ENCODE results near the gene RPE65. TPM values are rescaled to one million over a fixed set of nuclear protein-coding genes. Genes with fewer than 3 reads are reported as not detected.

The RPE65 gene
- total RNA-seq, 5 donors from 2014 or later (not counting 1 experiment from before 2014, with no cell fraction given) = not detected

DNA sequence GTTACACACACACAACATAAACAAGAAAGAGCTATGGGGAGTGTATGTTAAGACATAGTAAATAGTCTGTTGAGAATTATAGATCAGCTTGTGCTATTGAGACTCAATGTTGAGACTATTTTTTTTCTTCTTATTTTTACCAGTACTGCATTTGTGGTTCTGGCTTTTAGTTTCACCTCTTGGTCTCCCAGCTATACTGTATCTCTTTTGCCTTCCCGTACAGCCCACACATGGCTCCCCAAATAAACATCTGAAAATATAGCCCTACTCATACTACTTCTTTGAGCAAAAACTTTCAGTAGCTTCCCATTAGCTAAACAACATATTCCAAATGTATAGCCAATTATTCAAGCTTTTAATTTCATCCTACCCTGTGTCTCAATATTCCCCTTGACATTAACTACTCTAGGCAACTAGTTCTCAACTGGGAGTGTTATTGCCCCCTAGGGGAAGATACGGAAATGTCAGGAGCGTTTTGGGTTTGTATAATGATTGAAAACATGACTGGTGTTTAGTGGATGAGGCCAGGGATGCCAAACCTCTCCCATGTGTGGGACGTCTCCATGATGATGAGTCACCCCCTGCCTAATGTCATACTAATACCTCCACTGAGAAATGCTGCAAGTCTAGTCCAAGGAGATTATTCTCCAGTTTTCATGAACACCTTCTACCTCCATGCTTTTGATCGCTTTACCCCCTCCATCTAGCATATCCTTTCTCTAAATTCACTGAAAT is 6.8 kb downstream of the RPE65 start:
- no peaks in the 10 kb centered on the region for H3K27me3 ChIP-seq (replicated peaks in 1 of 2; ENCODE audit: control insufficient read depth in 2 of 2, extremely low read depth in 1 of 2, insufficient read depth in 2 of 2, low read length in 1 of 2)
- H3K4me3 Mint-ChIP-seq = no peak overlapping the region
- ATAC-seq (replicated peaks in 1 of 4) (no peak), DNase-seq (no peak)
- peaks cover 3 to 5% of the 10 kb centered on the region in 2 donors for H3K27me3 Mint-ChIP-seq
- H3K27ac Mint-ChIP-seq = no peak overlapping the region
- H3K4me3 ChIP-seq (ENCODE audit: control insufficient read depth in 1 of 2, extremely low read depth in 1 of 2, low read length in 1 of 2) = no peak overlapping the region
- no peaks in the 10 kb centered on the region for H3K4me1 ChIP-seq (ENCODE audit: control insufficient read depth in 1 of 2, extremely low read depth in 1 of 2, insufficient read depth in 2 of 2, low read length in 2 of 2)
- POLR2A ChIA-PET = no interaction called here
- no peaks in the 10 kb centered on the region for H3K4me1 Mint-ChIP-seq
- no peaks in the 10 kb centered on the region for H3K9me3 ChIP-seq
- 61% methylated on average over 3 of the region's 5 CpGs for WGBS (ENCODE audit: insufficient coverage)
- CTCF ChIA-PET = interaction anchor here (0.6 kb wide), 2 partner anchors 9 to 1294 kb away, joined by 3 to 5 read pairs; no protein-coding TSS in a partner anchor
- H3K36me3 ChIP-seq (ENCODE audit: control insufficient read depth in 2 of 2, extremely low read depth in 1 of 2, insufficient read depth in 1 of 2, low read length in 1 of 2) = no peaks in the 10 kb centered on the region
- no peak overlapping the region for H3K27ac ChIP-seq (ENCODE audit: low read length)
- no peaks in the 10 kb centered on the region for H3K9me3 Mint-ChIP-seq
- H3K36me3 Mint-ChIP-seq = no peaks in the 10 kb centered on the region

DNA sequence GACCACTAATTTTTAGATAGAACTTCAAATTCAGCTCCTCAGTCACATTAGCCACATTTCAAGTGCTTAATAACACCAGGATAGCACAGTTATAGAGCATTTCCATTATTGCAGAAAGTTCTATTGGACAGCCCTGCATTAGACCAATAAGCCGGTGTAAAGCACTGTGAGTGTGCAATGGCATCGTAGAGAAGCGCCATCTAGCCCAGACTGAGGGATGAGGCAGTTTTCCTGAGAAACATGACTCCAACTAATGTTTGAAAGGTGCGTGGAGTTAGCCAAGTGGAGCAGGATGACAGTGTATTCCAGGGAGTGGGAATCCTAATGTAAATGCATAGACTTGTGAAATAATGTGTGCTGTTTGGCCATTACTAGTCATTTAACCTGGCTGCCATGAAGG is 7.7 kb downstream of the RPE65 start:
- ATAC-seq (replicated peaks in 1 of 4) (no peak), DNase-seq (no peak)
- H3K36me3 ChIP-seq (ENCODE audit: control insufficient read depth in 2 of 2, extremely low read depth in 1 of 2, insufficient read depth in 1 of 2, low read length in 1 of 2) = no peaks in the 10 kb centered on the region
- H3K27ac ChIP-seq (ENCODE audit: low read length) = no peak overlapping the region
- H3K27me3 ChIP-seq (replicated peaks in 1 of 2; ENCODE audit: control insufficient read depth in 2 of 2, extremely low read depth in 1 of 2, insufficient read depth in 2 of 2, low read length in 1 of 2) = no peaks in the 10 kb centered on the region
- H3K4me3 ChIP-seq (ENCODE audit: control insufficient read depth in 1 of 2, extremely low read depth in 1 of 2, low read length in 1 of 2) = no peak overlapping the region
- Mint-ChIP-seq H3K4me3 (no peak overlapping the region), H3K27me3 (peaks cover 3 to 5% of the 10 kb centered on the region in 2 donors), H3K27ac (no peak overlapping the region), H3K4me1 (no peaks in the 10 kb centered on the region), H3K36me3 (no peaks in the 10 kb centered on the region), H3K9me3 (peaks cover 0 to 3% (median 0%) of the 10 kb centered on the region in 3 donors)
- H3K4me1 ChIP-seq (ENCODE audit: control insufficient read depth in 1 of 2, extremely low read depth in 1 of 2, insufficient read depth in 2 of 2, low read length in 2 of 2) = no peaks in the 10 kb centered on the region
- no peaks in the 10 kb centered on the region for H3K9me3 ChIP-seq
- WGBS (ENCODE audit: insufficient coverage) = 92% methylated on average over 4 of the region's 4 CpGs
- ChIA-PET POLR2A (no interaction called here), CTCF (interaction anchor here in 1 of 2 donors (0.6 kb wide), 1 partner anchor 8 kb away, joined by 5 read pairs; no protein-coding TSS in a partner anchor)

DNA sequence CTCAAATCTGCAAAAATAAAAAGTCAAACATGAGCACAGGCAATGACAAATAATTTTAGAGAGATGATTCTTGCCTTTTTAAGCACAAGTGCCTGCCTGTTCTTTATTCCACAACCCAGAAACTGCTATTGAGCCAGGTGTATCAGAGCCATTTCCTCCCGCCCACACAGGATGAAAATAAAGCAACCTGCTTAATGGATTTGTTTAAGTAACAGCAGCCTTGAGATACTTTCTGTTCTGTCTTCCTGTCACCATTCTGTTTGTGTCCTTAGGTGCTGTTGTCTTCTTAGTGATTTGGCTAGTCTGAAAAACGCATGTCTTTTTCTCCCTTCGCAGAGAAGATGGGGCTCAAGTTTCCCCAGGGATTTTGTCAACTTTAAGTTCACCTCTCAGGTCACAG is 11.4 kb downstream of the RPE65 start:
- no peak overlapping the region for H3K4me3 ChIP-seq (ENCODE audit: control insufficient read depth in 1 of 2, extremely low read depth in 1 of 2, low read length in 1 of 2)
- peaks cover 0 to 3% (median 0%) of the 10 kb centered on the region in 3 donors for H3K9me3 Mint-ChIP-seq
- DNase-seq (no peak), ATAC-seq (replicated peaks in 1 of 4) (no peak)
- H3K36me3 Mint-ChIP-seq = no peaks in the 10 kb centered on the region
- ChIA-PET CTCF (no interaction called here), POLR2A (no interaction called here)
- no peaks in the 10 kb centered on the region for H3K4me1 Mint-ChIP-seq
- 100% methylated on average over 1 of the region's 3 CpGs for WGBS (ENCODE audit: insufficient coverage)
- H3K27ac Mint-ChIP-seq = no peak overlapping the region
- no peak overlapping the region for H3K4me3 Mint-ChIP-seq
- no peaks in the 10 kb centered on the region for H3K9me3 ChIP-seq
- peaks cover 0 to 4% of the 10 kb centered on the region in 2 donors for H3K27me3 Mint-ChIP-seq
- H3K27ac ChIP-seq (ENCODE audit: low read length) = no peak overlapping the region
- H3K36me3 ChIP-seq (ENCODE audit: control insufficient read depth in 2 of 2, extremely low read depth in 1 of 2, insufficient read depth in 1 of 2, low read length in 1 of 2) = no peaks in the 10 kb centered on the region
- no peaks in the 10 kb centered on the region for H3K4me1 ChIP-seq (ENCODE audit: control insufficient read depth in 1 of 2, extremely low read depth in 1 of 2, insufficient read depth in 2 of 2, low read length in 2 of 2)
- no peaks in the 10 kb centered on the region for H3K27me3 ChIP-seq (replicated peaks in 1 of 2; ENCODE audit: control insufficient read depth in 2 of 2, extremely low read depth in 1 of 2, insufficient read depth in 2 of 2, low read length in 1 of 2)

DNA sequence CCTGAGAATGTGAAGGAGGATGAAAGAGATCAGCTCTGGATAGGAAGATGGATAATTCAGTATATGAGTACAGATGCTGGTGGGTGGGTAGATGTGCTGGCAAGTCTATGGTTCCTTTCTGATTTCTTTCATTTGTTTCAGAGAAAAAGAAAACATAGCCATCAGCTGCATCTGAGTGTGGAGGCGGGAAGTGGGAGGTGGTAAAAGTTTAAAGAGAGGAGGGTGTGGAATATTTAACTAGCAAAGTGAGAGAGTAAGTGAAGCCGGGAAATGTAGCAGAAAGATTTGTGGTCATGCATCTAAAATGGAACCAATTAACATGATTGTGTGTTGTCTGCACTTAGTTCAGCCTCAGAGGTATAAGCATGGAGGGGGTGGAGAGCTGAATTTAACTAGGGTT is 16.4 kb downstream of the RPE65 start:
- Mint-ChIP-seq H3K27ac (no peak overlapping the region), H3K4me3 (no peak overlapping the region), H3K4me1 (no peaks in the 10 kb centered on the region), H3K9me3 (peaks cover 0 to 3% (median 0%) of the 10 kb centered on the region in 3 donors), H3K36me3 (no peaks in the 10 kb centered on the region), H3K27me3 (peaks cover 0 to 3% of the 10 kb centered on the region in 2 donors)
- 80% methylated on average over 2 of the region's 2 CpGs for WGBS (ENCODE audit: insufficient coverage)
- Histone ChIP-seq H3K27ac (ENCODE audit: low read length) (no peak overlapping the region), H3K4me3 (ENCODE audit: control insufficient read depth in 1 of 2, extremely low read depth in 1 of 2, low read length in 1 of 2) (no peak overlapping the region), H3K36me3 (ENCODE audit: control insufficient read depth in 2 of 2, extremely low read depth in 1 of 2, insufficient read depth in 1 of 2, low read length in 1 of 2) (no peaks in the 10 kb centered on the region), H3K9me3 (no peaks in the 10 kb centered on the region), H3K27me3 (replicated peaks in 1 of 2; ENCODE audit: control insufficient read depth in 2 of 2, extremely low read depth in 1 of 2, insufficient read depth in 2 of 2, low read length in 1 of 2) (peaks cover 0 to 2% of the 10 kb centered on the region in 2 experiments), H3K4me1 (ENCODE audit: control insufficient read depth in 1 of 2, extremely low read depth in 1 of 2, insufficient read depth in 2 of 2, low read length in 2 of 2) (no peaks in the 10 kb centered on the region)
- ChIA-PET POLR2A (no interaction called here), CTCF (interaction anchor here in 1 of 2 donors (0.7 kb wide), 1 partner anchor 9 kb away, joined by 5 read pairs; no protein-coding TSS in a partner anchor)
- no peak for ATAC-seq (replicated peaks in 1 of 4)
- no peak for DNase-seq

DNA sequence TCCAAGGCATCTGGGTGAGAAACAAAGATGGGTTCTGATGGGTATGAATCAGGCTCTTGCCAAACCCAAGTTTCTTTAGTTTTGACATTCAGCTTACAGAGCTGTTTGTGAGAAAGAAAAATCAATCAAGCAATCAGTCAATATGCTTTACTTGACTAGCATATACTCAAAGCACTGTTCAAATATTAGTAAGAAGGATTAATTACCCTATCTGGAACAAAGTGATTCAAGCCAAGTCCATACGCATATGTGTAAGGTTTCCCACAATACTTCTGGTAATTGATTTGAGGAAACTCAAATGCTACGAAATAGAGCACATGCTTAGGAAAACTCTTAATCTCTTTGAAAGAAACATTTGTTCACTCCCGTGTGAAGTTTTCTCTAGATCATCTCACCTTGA is 18.7 kb downstream of the RPE65 start:
- Histone ChIP-seq H3K27ac (ENCODE audit: low read length) (no peak overlapping the region), H3K4me1 (ENCODE audit: control insufficient read depth in 1 of 2, extremely low read depth in 1 of 2, insufficient read depth in 2 of 2, low read length in 2 of 2) (no peaks in the 10 kb centered on the region), H3K9me3 (no peaks in the 10 kb centered on the region), H3K4me3 (ENCODE audit: control insufficient read depth in 1 of 2, extremely low read depth in 1 of 2, low read length in 1 of 2) (no peak overlapping the region), H3K36me3 (ENCODE audit: control insufficient read depth in 2 of 2, extremely low read depth in 1 of 2, insufficient read depth in 1 of 2, low read length in 1 of 2) (no peaks in the 10 kb centered on the region), H3K27me3 (replicated peaks in 1 of 2; ENCODE audit: control insufficient read depth in 2 of 2, extremely low read depth in 1 of 2, insufficient read depth in 2 of 2, low read length in 1 of 2) (peaks cover 0 to 2% of the 10 kb centered on the region in 2 experiments)
- Mint-ChIP-seq H3K27me3 (peaks cover 0 to 3% of the 10 kb centered on the region in 2 donors), H3K4me3 (no peak overlapping the region), H3K27ac (no peak overlapping the region), H3K36me3 (no peaks in the 10 kb centered on the region), H3K4me1 (no peaks in the 10 kb centered on the region), H3K9me3 (no peaks in the 10 kb centered on the region)
- ChIA-PET POLR2A (no interaction called here), CTCF (no interaction called here)
- DNase-seq (no peak), ATAC-seq (replicated peaks in 1 of 4) (no peak)
- WGBS (ENCODE audit: insufficient coverage) = no CpG with 5 or more reads among the region's 3 CpGs

DNA sequence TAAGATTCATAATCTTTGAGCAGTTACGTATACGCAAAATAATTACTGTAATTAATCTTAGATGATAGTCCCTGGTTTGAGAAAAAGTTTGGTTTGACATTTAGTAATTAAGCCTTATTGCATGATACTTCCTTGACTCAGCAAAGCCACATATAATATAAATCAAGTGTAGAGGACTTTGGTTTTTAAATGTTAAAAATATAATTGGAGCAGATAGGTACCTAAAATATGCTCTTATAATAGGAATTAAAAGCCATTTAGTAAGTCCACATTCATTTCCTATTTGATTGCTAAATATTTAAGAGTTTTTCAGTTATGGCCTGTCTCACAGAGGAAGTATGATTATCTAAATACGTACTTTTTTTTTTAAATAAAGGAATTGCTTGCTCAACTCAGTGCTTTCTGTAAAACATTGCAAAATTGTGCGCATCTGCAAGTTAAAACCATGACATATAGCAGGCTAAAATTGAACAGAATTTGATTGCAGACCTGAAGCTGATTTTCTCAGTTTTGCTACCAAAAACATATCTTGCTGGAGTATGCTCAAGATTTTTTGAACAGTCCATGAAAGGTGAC is 20.4 kb downstream of the RPE65 start:
- Histone ChIP-seq H3K27me3 (replicated peaks in 1 of 2; ENCODE audit: control insufficient read depth in 2 of 2, extremely low read depth in 1 of 2, insufficient read depth in 2 of 2, low read length in 1 of 2) (peaks cover 0 to 2% of the 10 kb centered on the region in 2 experiments), H3K4me1 (ENCODE audit: control insufficient read depth in 1 of 2, extremely low read depth in 1 of 2, insufficient read depth in 2 of 2, low read length in 2 of 2) (no peaks in the 10 kb centered on the region), H3K4me3 (ENCODE audit: control insufficient read depth in 1 of 2, extremely low read depth in 1 of 2, low read length in 1 of 2) (no peak overlapping the region), H3K36me3 (ENCODE audit: control insufficient read depth in 2 of 2, extremely low read depth in 1 of 2, insufficient read depth in 1 of 2, low read length in 1 of 2) (no peaks in the 10 kb centered on the region), H3K27ac (ENCODE audit: low read length) (no peak overlapping the region), H3K9me3 (no peaks in the 10 kb centered on the region)
- Mint-ChIP-seq H3K4me3 (no peak overlapping the region), H3K27me3 (peaks cover 0 to 3% of the 10 kb centered on the region in 2 donors), H3K27ac (no peak overlapping the region), H3K4me1 (no peaks in the 10 kb centered on the region), H3K36me3 (no peaks in the 10 kb centered on the region), H3K9me3 (no peaks in the 10 kb centered on the region)
- no peak for ATAC-seq (replicated peaks in 1 of 4)
- ChIA-PET CTCF (no interaction called here), POLR2A (no interaction called here)
- 100% methylated on average over 1 of the region's 4 CpGs for WGBS (ENCODE audit: insufficient coverage)
- no peak for DNase-seq

Measured in T-cell (primary cell).